Thyroid gland (tissue), 4 donors: ENCODE results near the gene SND1.

Experiments used
- CTCF ChIP-seq, 6 experiments: fragments of 200-600 bp in 3 of 6; fragments of 450-650 bp in 3 of 6; sonication (generic) in 3 of 6; IDR thresholded peaks; one replicate each; pipeline ENCODE4 v1.5.1; 2016 to 2019; ENCODE audit warnings: antibody characterized with exemption in 6 of 6, mild to moderate bottlenecking in 2 of 6, inconsistent platforms in 1 of 6, moderate library complexity in 1 of 6
- POLR2A ChIP-seq, 2 donors: fragments of 450-650 bp; IDR thresholded peaks; one replicate each; pipeline ENCODE4 v1.6.1; 2017; ENCODE audit warnings: antibody characterized with exemption in 2 of 2, mild to moderate bottlenecking in 2 of 2, moderate library complexity in 1 of 2

GRCh38 chr7:127835679-127836078 is 183.7 kb downstream of the SND1 start:
- TF ChIP-seq CTCF (IDR thresholded peaks at IDR 0.05), result no peak
- TF ChIP-seq POLR2A (IDR thresholded peaks at IDR 0.05), result no peak
